ENCODE results near the gene OCIAD1.
A peak's percentile ranks its signal among the peaks of the same experiment; 100 is the strongest.
"Not testable (repeated sequence)": the region's sequence is repeated elsewhere in the genome, so short reads cannot be mapped to it uniquely, and the experiment has no call there.

OCIAD1 gene

GRCh38 chr4:48812866-48813265 lies 18.0 kb upstream of the OCIAD1 start:
- DNase-seq (ENCODE audit: extremely low read depth, insufficient read length) = no peak
- Histone ChIP-seq H3K36me3 (ENCODE audit: control insufficient read depth, insufficient read depth, low read length) (no peaks in the 10 kb centered on the region), H3K27me3 (replicated peaks; ENCODE audit: control insufficient read depth, insufficient read depth, low read length) (no peaks in the 10 kb centered on the region), H3K4me3 (replicated peaks; ENCODE audit: low read depth, low read length) (no peak overlapping the region)
- TF ChIP-seq, protein P1, sequence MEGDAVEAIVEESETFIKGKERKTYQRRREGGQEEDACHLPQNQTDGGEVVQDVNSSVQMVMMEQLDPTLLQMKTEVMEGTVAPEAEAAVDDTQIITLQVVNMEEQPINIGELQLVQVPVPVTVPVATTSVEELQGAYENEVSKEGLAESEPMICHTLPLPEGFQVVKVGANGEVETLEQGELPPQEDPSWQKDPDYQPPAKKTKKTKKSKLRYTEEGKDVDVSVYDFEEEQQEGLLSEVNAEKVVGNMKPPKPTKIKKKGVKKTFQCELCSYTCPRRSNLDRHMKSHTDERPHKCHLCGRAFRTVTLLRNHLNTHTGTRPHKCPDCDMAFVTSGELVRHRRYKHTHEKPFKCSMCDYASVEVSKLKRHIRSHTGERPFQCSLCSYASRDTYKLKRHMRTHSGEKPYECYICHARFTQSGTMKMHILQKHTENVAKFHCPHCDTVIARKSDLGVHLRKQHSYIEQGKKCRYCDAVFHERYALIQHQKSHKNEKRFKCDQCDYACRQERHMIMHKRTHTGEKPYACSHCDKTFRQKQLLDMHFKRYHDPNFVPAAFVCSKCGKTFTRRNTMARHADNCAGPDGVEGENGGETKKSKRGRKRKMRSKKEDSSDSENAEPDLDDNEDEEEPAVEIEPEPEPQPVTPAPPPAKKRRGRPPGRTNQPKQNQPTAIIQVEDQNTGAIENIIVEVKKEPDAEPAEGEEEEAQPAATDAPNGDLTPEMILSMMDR (IDR thresholded peaks at IDR 0.05; ENCODE audit: insufficient read depth, low read length, poor library complexity, severe bottlenecking) = no peak

DNA sequence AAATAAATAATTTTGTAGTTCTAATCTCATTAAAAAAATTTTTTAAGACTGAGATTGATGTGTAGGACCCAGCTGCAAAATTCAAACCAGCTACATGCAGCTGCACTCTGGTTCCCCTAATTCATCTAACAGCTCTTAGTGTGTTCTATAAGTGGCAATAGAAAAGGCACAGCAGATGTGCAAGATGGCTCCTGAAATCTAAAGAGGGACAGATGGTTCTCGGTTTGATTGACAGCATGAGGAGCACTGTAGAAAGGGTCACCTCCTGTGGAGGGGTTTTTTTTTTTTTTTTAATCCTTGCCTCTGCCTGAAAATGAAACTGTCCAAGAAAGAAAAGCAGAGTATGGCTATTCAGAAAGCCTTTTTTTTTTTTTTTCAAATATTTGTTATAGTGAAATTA lies 16.9 kb upstream of the OCIAD1 start:
- no peaks in the 10 kb centered on the region for H3K36me3 ChIP-seq (ENCODE audit: control insufficient read depth, insufficient read depth, low read length)
- DNase-seq (ENCODE audit: extremely low read depth, insufficient read length) = peak; percentile 40
- H3K4me3 ChIP-seq (replicated peaks; ENCODE audit: low read depth, low read length) = no peak overlapping the region
- TF ChIP-seq, protein P1 (IDR thresholded peaks at IDR 0.05; ENCODE audit: insufficient read depth, low read length, poor library complexity, severe bottlenecking) = no peak
- no peaks in the 10 kb centered on the region for H3K27me3 ChIP-seq (replicated peaks; ENCODE audit: control insufficient read depth, insufficient read depth, low read length)

GRCh38 chr4:48815483-48815882 lies 15.4 kb upstream of the OCIAD1 start:
- Histone ChIP-seq H3K27me3 (replicated peaks; ENCODE audit: control insufficient read depth, insufficient read depth, low read length) (no peaks in the 10 kb centered on the region), H3K4me3 (replicated peaks; ENCODE audit: low read depth, low read length) (no peak overlapping the region), H3K36me3 (ENCODE audit: control insufficient read depth, insufficient read depth, low read length) (no peaks in the 10 kb centered on the region)
- DNase-seq (ENCODE audit: extremely low read depth, insufficient read length) = peak; percentile 33
- TF ChIP-seq, protein P1 (IDR thresholded peaks at IDR 0.05; ENCODE audit: insufficient read depth, low read length, poor library complexity, severe bottlenecking) = no peak

GRCh38 chr4:48816297-48816696 lies 14.6 kb upstream of the OCIAD1 start:
- H3K36me3 ChIP-seq (ENCODE audit: control insufficient read depth, insufficient read depth, low read length); H3K27me3 ChIP-seq (replicated peaks; ENCODE audit: control insufficient read depth, insufficient read depth, low read length); H3K4me3 ChIP-seq (replicated peaks; ENCODE audit: low read depth, low read length); DNase-seq (ENCODE audit: extremely low read depth, insufficient read length): not testable (repeated sequence)

- no peak for DNase-seq (ENCODE audit: extremely low read depth, insufficient read length)
- TF ChIP-seq, protein P1 (IDR thresholded peaks at IDR 0.05; ENCODE audit: insufficient read depth, low read length, poor library complexity, severe bottlenecking) = no peak
- H3K27me3 ChIP-seq (replicated peaks; ENCODE audit: control insufficient read depth, insufficient read depth, low read length) = no peaks in the 10 kb centered on the region
- no peaks in the 10 kb centered on the region for H3K36me3 ChIP-seq (ENCODE audit: control insufficient read depth, insufficient read depth, low read length)
- H3K4me3 ChIP-seq (replicated peaks; ENCODE audit: low read depth, low read length) = no peak overlapping the region
Observed at GRCh38 chr4:48816971-48817370, 13.9 kb upstream of the OCIAD1 start.

GRCh38 chr4:48821431-48821830 lies 9.5 kb upstream of the OCIAD1 start:
- not testable (repeated sequence) for H3K4me3 ChIP-seq (replicated peaks; ENCODE audit: low read depth, low read length); H3K27me3 ChIP-seq (replicated peaks; ENCODE audit: control insufficient read depth, insufficient read depth, low read length); DNase-seq (ENCODE audit: extremely low read depth, insufficient read length); H3K36me3 ChIP-seq (ENCODE audit: control insufficient read depth, insufficient read depth, low read length)

GRCh38 chr4:48827622-48828021 lies 3.3 kb upstream of the OCIAD1 start:
- no peak for DNase-seq (ENCODE audit: extremely low read depth, insufficient read length)
- TF ChIP-seq, protein P1 (IDR thresholded peaks at IDR 0.05; ENCODE audit: insufficient read depth, low read length, poor library complexity, severe bottlenecking) = no peak
- no peaks in the 10 kb centered on the region for H3K27me3 ChIP-seq (replicated peaks; ENCODE audit: control insufficient read depth, insufficient read depth, low read length)
- no peaks in the 10 kb centered on the region for H3K36me3 ChIP-seq (ENCODE audit: control insufficient read depth, insufficient read depth, low read length)
- no peak overlapping the region for H3K4me3 ChIP-seq (replicated peaks; ENCODE audit: low read depth, low read length)

All from GM06990 (cell line).